K562 (cell line): Measurements from ENCODE around the gene LRP2BP.

ENCODE experiments used
- BRF2 ChIP-seq: IDR thresholded peaks from 3 replicates; pipeline ENCODE4 v1.6.1; 2011; ENCODE audit warnings: borderline replicate concordance, mild to moderate bottlenecking; ENCODE audit not compliant: insufficient read length, insufficient read depth
- CTBP1 ChIP-seq: fragments of 450-650 bp; IDR thresholded peaks from 2 replicates; pipeline ENCODE4 v1.6.1; 2016; ENCODE audit warnings: borderline replicate concordance
- CTCF ChIP-seq, 3 experiments: IDR thresholded peaks in 2 of 3; conservative IDR thresholded peaks in 1 of 3; 2 replicates each; pipeline ENCODE4 v1.5.1; 2011 to 2012; ENCODE audit warnings: low read length in 3 of 3, mild to moderate bottlenecking in 3 of 3, control low read depth in 2 of 3, improper control_type of control experiment in 1 of 3, inconsistent platforms in 1 of 3, low read depth in 1 of 3, mixed read lengths in 1 of 3, moderate library complexity in 1 of 3; ENCODE audit not compliant: insufficient read depth in 2 of 3
- EZH2 ChIP-seq: IDR thresholded peaks from 2 replicates; pipeline ENCODE4 v1.6.1; 2012; ENCODE audit warnings: low read depth, mild to moderate bottlenecking, inconsistent platforms, low read length, borderline replicate concordance
- FOXA1 ChIP-seq: fragments of 450-650 bp; IDR thresholded peaks from 2 replicates; pipeline ENCODE4 v1.6.1; 2016; ENCODE audit warnings: mild to moderate bottlenecking, borderline replicate concordance
- JUN ChIP-seq, 2 experiments: sonication (generic) in 1 of 2; formaldehyde crosslinking in 1 of 2; IDR thresholded peaks; 2 replicates each; pipeline versions ENCODE4 v1.6.1 to v1.8.0; 2012 to 2022; ENCODE audit warnings: borderline replicate concordance in 2 of 2, mild to moderate bottlenecking in 2 of 2, improper control_type of control experiment in 1 of 2, low read depth in 1 of 2, low read length in 1 of 2, missing genetic modification reagents in 1 of 2
- UBTF ChIP-seq, 2 experiments: IDR thresholded peaks; 2 replicates each; pipeline ENCODE4 v1.6.1; 2012; ENCODE audit warnings: improper control_type of control experiment in 2 of 2, low read depth in 2 of 2, low read length in 2 of 2, borderline replicate concordance in 1 of 2
- ZKSCAN3 ChIP-seq: fragments of 250-450 bp; sonication (Bioruptor Pico); IDR thresholded peaks from 2 replicates; pipeline ENCODE4 v1.4.0; 2020
- TF ChIP-seq, protein P1 (sequence below): fragments of 250-450 bp; sonication (Bioruptor Pico); IDR thresholded peaks from 2 replicates; pipeline ENCODE4 v1.8.0; 2021; ENCODE audit warnings: mild to moderate bottlenecking, moderate library complexity

GRCh38 chr4:185421366-185422124 lies 25.8 kb upstream of the LRP2BP start:
- TF ChIP-seq ZKSCAN3 (CRISPR knock-in tag) = no peak
- no peak for TF ChIP-seq FOXA1
- TF ChIP-seq CTBP1 = no peak
- TF ChIP-seq CTCF (IDR thresholded peaks at IDR 0.05 in 2 of 3, conservative IDR thresholded peaks at IDR 0.05 in 1 of 3; ENCODE audit: insufficient read depth in 2 of 3, low read depth in 1 of 3, low read length in 3 of 3) = no peak
- TF ChIP-seq, protein P1, sequence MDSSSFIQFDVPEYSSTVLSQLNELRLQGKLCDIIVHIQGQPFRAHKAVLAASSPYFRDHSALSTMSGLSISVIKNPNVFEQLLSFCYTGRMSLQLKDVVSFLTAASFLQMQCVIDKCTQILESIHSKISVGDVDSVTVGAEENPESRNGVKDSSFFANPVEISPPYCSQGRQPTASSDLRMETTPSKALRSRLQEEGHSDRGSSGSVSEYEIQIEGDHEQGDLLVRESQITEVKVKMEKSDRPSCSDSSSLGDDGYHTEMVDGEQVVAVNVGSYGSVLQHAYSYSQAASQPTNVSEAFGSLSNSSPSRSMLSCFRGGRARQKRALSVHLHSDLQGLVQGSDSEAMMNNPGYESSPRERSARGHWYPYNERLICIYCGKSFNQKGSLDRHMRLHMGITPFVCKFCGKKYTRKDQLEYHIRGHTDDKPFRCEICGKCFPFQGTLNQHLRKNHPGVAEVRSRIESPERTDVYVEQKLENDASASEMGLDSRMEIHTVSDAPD (CRISPR knock-in tag) = no peak
- no peak for TF ChIP-seq UBTF (IDR thresholded peaks at IDR 0.05; ENCODE audit: borderline replicate concordance in 1 of 2, low read depth in 2 of 2, low read length in 2 of 2)
- TF ChIP-seq BRF2 = no peak
- TF ChIP-seq EZH2 = no peak
- no peak for TF ChIP-seq JUN (IDR thresholded peaks at IDR 0.05; ENCODE audit: borderline replicate concordance, low read depth, low read length)
- no peak for TF ChIP-seq JUN (CRISPR knock-in tag; IDR thresholded peaks at IDR 0.05; ENCODE audit: borderline replicate concordance)
